ENCODE measurements around the gene MAX.

DNA sequence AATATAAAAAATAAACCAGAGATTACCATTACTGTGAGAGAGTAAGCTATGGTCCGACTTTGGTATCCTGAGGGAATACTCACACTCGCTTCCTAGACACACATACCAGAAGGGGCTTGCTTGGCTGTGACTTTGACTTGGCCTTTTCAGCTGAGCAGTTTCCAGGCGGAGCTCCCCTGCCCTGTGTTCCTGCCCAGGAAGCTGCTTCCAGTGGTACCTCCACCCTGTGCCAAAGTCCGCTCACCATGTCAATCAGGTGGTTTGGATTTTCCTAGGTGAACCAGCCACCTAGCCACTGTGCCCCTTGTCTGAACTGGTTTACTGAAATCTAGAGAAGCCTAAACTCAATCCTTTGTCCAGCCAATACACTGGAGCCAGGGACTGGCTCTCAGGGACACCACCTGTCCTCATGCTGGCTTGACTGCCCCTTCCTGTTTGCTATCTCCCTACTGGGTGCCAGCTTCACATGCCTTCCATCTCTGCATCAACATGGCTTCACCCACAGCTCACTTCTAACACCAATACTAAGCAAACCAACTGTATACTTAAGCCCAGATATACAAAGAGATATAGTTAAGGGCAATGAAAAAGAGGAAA is 28.6 kb downstream of the MAX start:
- TF ChIP-seq, protein P1, sequence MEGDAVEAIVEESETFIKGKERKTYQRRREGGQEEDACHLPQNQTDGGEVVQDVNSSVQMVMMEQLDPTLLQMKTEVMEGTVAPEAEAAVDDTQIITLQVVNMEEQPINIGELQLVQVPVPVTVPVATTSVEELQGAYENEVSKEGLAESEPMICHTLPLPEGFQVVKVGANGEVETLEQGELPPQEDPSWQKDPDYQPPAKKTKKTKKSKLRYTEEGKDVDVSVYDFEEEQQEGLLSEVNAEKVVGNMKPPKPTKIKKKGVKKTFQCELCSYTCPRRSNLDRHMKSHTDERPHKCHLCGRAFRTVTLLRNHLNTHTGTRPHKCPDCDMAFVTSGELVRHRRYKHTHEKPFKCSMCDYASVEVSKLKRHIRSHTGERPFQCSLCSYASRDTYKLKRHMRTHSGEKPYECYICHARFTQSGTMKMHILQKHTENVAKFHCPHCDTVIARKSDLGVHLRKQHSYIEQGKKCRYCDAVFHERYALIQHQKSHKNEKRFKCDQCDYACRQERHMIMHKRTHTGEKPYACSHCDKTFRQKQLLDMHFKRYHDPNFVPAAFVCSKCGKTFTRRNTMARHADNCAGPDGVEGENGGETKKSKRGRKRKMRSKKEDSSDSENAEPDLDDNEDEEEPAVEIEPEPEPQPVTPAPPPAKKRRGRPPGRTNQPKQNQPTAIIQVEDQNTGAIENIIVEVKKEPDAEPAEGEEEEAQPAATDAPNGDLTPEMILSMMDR (IDR thresholded peaks at IDR 0.05), result no peak
- TF ChIP-seq EP300 (IDR thresholded peaks at IDR 0.05), result no peak
- no peak for TF ChIP-seq POLR2A (IDR thresholded peaks at IDR 0.05)
